GM12801 (cell line): ENCODE data around the gene SLF1.

Experiments used
- CTCF ChIP-seq: IDR thresholded peaks from one replicate; pipeline ENCODE4 v1.5.1; 2011; ENCODE audit warnings: control low read depth; ENCODE audit not compliant: insufficient read length; ENCODE audit errors: extremely low read depth

SLF1 gene

GRCh38 chr5:94699562-94699961 is 81.1 kb downstream of the SLF1 start:
- no peak for TF ChIP-seq CTCF

GRCh38 chr5:94700592-94700991 is 82.1 kb downstream of the SLF1 start:
- no peak for TF ChIP-seq CTCF

GRCh38 chr5:94702729-94703128 is 84.3 kb downstream of the SLF1 start:
- TF ChIP-seq CTCF = no peak

GRCh38 chr5:94705427-94705826 is 87.0 kb downstream of the SLF1 start:
- TF ChIP-seq CTCF = no peak

- no peak for TF ChIP-seq CTCF
These were observed 88.9 kb downstream of the SLF1 start for GRCh38 chr5:94707359-94707758.

- no peak for TF ChIP-seq CTCF
These were observed 90.8 kb downstream of the SLF1 start for GRCh38 chr5:94709277-94709676.

GRCh38 chr5:94711785-94712184 is 93.3 kb downstream of the SLF1 start:
- no peak for TF ChIP-seq CTCF

- no peak for TF ChIP-seq CTCF
These were observed 97.3 kb downstream of the SLF1 start for GRCh38 chr5:94715768-94716167.
